Activated B cell treated with CpG ODN at 0.5 μM for 24 hours (primary cell): Measurements from ENCODE around the gene C20orf141. TPM values are rescaled to one million over a fixed set of nuclear protein-coding genes. Genes with fewer than 3 reads are reported as not detected.
A peak's percentile ranks its signal among the peaks of the same experiment; 100 is the strongest.

Source experiments
- ATAC-seq: fragments of 200-7000 bp; cut with Tn5 transposase; one replicate; pipeline ENCODE4 v1.10.0; 2021; ENCODE audit warnings: low read depth, mild to moderate bottlenecking, moderate library complexity
- CTCF ChIA-PET: fragments of 350-600 bp; sonication (Branson Sonifier 250); formaldehyde crosslinking; loops from one replicate; lab custom pipeline; 2021; ENCODE audit warnings: antibody characterized with exemption; lab: Charles Lee
- POLR2A ChIA-PET: fragments of 350-600 bp; sonication (Branson Sonifier 250); formaldehyde crosslinking; loops from one replicate; lab custom pipeline; 2021; ENCODE audit warnings: antibody characterized with exemption; lab: Charles Lee
- DNase-seq: peaks from one replicate; pipeline ENCODE4 v3.0.0; 2022
- H3K27ac Mint-ChIP-seq: one replicate; pipeline ENCODE4 v1.8.0; 2020; ENCODE audit warnings: mixed read lengths
- H3K27me3 Mint-ChIP-seq: one replicate; pipeline ENCODE4 v1.8.0; 2021; ENCODE audit warnings: mixed read lengths
- H3K36me3 Mint-ChIP-seq: one replicate; pipeline ENCODE4 v1.8.0; 2021; ENCODE audit warnings: low read depth, mixed read lengths
- H3K4me1 Mint-ChIP-seq: one replicate; pipeline ENCODE4 v1.8.0; 2021; ENCODE audit warnings: mixed read lengths
- H3K4me3 Mint-ChIP-seq: one replicate; pipeline ENCODE4 v1.8.0; 2020; ENCODE audit warnings: mild to moderate bottlenecking, mixed read lengths
- H3K9me3 Mint-ChIP-seq: one replicate; pipeline ENCODE4 v1.8.0; 2020; ENCODE audit warnings: mixed read lengths
- CTCF ChIP-seq: fragments of 200-600 bp; IDR thresholded peaks from one replicate; pipeline ENCODE4 v1.8.0; 2022; ENCODE audit warnings: antibody characterized with exemption, mild to moderate bottlenecking
- intact Hi-C: fragments of 100-400 bp; cut with micrococcal nuclease; formaldehyde crosslinking; loops from one replicate; pipeline ENCODE4 v1.15.1; 2024
- total RNA-seq: library from RNA; stranded (reverse); gene quantifications from 2 replicates; pipeline ENCODE4 v1.2.3, GENCODE V29; 2022

Gene C20orf141
- total RNA-seq, 1 donor from 2014 or later, result not detected

- intact Hi-C loops, result no loop called here
- CTCF ChIA-PET, result no interaction called here
- Mint-ChIP-seq H3K9me3 (no peaks in the 10 kb centered on the region), H3K4me3 (peak overlapping the region; percentile 28), H3K27me3 (peaks cover 39% of the 10 kb centered on the region), H3K36me3 (no peaks in the 10 kb centered on the region), H3K27ac (no peak overlapping the region), H3K4me1 (peaks cover 31% of the 10 kb centered on the region)
- POLR2A ChIA-PET, result no interaction called here
- DNase-seq, result no peak
- no peak for TF ChIP-seq CTCF
- ATAC-seq, result no peak
Observed at GRCh38 chr20:2797136-2797983, 17.4 kb upstream of the C20orf141 start.

GRCh38 chr20:2798095-2798805, 16.5 kb upstream of the C20orf141 start:
- POLR2A ChIA-PET, result interaction anchor here (1.9 kb wide), 1 partner anchor 42 kb away, joined by 7 read pairs; the partner anchor contains the start of genes PCED1A and VPS16
- no peak for ATAC-seq
- intact Hi-C loops, result no loop called here

GRCh38 chr20:2798814-2799213, 16.0 kb upstream of the C20orf141 start:
- ChIA-PET CTCF (no interaction called here), POLR2A (interaction anchor here (1.9 kb wide), 1 partner anchor 42 kb away, joined by 7 read pairs; the partner anchor contains the start of genes PCED1A and VPS16)
- DNase-seq (no peak), ATAC-seq (no peak)
- peaks cover 31% of the 10 kb centered on the region for H3K4me1 Mint-ChIP-seq
- H3K4me3 Mint-ChIP-seq, result peak overlapping the region; percentile 79
- no peaks in the 10 kb centered on the region for H3K36me3 Mint-ChIP-seq
- H3K27me3 Mint-ChIP-seq, result peaks cover 41% of the 10 kb centered on the region
- intact Hi-C loops, result no loop called here
- no peaks in the 10 kb centered on the region for H3K9me3 Mint-ChIP-seq
- no peak overlapping the region for H3K27ac Mint-ChIP-seq
- TF ChIP-seq CTCF, result no peak

More at GRCh38 chr20:2798095-2798805, 16.5 kb upstream of the C20orf141 start:
- no peak for TF ChIP-seq CTCF
- Mint-ChIP-seq H3K36me3 (no peaks in the 10 kb centered on the region), H3K27me3 (peaks cover 42% of the 10 kb centered on the region), H3K4me3 (no peak overlapping the region), H3K9me3 (no peaks in the 10 kb centered on the region), H3K27ac (no peak overlapping the region), H3K4me1 (peaks cover 31% of the 10 kb centered on the region)
- CTCF ChIA-PET, result no interaction called here
- DNase-seq, result no peak

GRCh38 chr20:2799271-2799670, 15.5 kb upstream of the C20orf141 start:
- Mint-ChIP-seq H3K9me3 (no peaks in the 10 kb centered on the region), H3K27me3 (peaks cover 45% of the 10 kb centered on the region), H3K4me1 (peaks cover 31% of the 10 kb centered on the region), H3K36me3 (no peaks in the 10 kb centered on the region), H3K4me3 (peak overlapping the region; percentile 79), H3K27ac (no peak overlapping the region)
- intact Hi-C loops, result no loop called here
- ATAC-seq (no peak), DNase-seq (no peak)
- TF ChIP-seq CTCF, result no peak
- CTCF ChIA-PET, result no interaction called here
- POLR2A ChIA-PET, result interaction anchor here (0.6 to 1.9 kb wide), 2 partner anchors 41 to 129 kb away, joined by 6 to 7 read pairs; partner anchors contain the start of genes PCED1A and VPS16
